ENCODE data around the gene PDE3B. TPM values are rescaled to one million over a fixed set of nuclear protein-coding genes. Genes with fewer than 3 reads are reported as not detected.

Gene PDE3B
- total RNA-seq: 12.9 TPM

DNA sequence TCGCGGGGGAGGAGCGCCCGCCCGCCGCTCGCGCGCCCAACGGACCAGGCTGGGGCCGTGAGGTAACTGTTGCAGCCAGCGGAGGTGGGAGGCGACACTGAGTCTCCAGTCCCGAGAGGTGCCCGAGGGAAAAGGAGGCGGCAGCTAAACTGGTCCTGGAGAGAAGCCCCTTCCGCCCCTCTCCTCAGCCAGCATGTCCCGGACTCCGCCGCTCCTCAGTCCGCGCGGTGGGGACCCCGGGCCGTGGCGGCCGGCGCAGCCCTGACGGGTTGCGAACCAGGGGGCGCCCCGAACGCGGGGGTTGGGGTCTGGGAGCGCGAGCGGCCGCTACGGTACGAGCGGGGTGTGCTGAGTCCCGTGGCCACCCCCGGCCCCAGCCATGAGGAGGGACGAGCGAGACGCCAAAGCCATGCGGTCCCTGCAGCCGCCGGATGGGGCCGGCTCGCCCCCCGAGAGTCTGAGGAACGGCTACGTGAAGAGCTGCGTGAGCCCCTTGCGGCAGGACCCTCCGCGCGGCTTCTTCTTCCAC is at the start of gene PDE3B:
Gene PDE3B (plus strand): TSS at position 108 of the 529 bp plus-strand sequence. CDS start 272 bp downstream, at position 380.

DNA sequence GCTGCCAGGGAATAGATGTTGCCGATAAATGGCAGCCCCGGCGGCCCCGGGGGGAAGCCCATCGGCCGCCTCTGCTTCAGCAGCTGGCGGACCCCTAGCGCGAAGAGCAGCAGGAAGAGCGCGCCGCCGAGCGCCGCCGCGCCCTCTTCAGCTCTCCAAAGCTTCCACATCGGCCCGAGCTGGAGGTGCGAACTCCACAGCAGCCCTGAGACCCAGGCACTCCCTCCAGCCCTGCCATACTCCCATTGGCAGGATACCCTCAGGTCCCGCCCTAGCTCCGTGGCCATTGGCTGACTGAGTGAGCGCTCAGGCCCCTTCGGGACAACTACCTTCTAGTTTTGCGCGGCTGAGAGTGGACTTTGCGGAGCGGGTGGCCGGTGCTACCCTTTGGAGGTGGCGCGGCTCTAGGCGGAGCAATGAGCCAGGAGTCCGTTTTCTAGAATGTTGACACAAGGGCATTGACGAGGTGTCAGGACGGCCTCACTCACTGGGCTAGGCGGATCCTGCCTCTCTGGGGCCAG is 248.5 kb downstream of the PDE3B start, which contains the start of gene CYP2R1:
Gene CYP2R1 (minus strand): TSS at position 196 of the 521 bp plus-strand sequence. CDS start 26 bp downstream, at position 170.

Small RNA genes within 50 kb of the gene (small RNA-seq; reads per million reads assigned to genes)
- not detected for gene CALCP (ENCODE audit: low replicate concordance)

Other genes starting within 250 kb of the PDE3B start
- gene COPB1, start 144.0 kb upstream of the PDE3B start, total RNA-seq: 142 TPM
- 87.0 TPM for gene PSMA1, start 123.4 kb upstream of the PDE3B start, total RNA-seq
- gene CYP2R1, start 248.4 kb downstream of the PDE3B start, total RNA-seq: 16.1 TPM

Measured in metanephros (tissue), 2 donors.